Right lung (tissue), 10 donors: ENCODE measurements around the gene MGAT4B. TPM values are rescaled to one million over a fixed set of nuclear protein-coding genes. Genes with fewer than 3 reads are reported as not detected.
"Not testable (repeated sequence)": the region's sequence is repeated elsewhere in the genome, so short reads cannot be mapped to it uniquely, and the experiment has no call there.

Experiments
- DNase-seq, 2 donors: peaks; one replicate each; pipeline ENCODE4 v3.0.0-alpha.2; 2013
- long read RNA-seq, 8 donors: transcript quantifications; one replicate each; lab custom pipeline, GENCODE V29; 2026
- polyA plus RNA-seq, 5 donors: library from polyadenylated mRNA; unstranded; fragments of 120-200 nt; gene quantifications; one replicate each; pipeline versions ENCODE4 v1.2.1 to v1.2.3, GENCODE V29; 2013; ENCODE audit warnings: inconsistent platforms in 1 of 5, low replicate concordance in 1 of 5; ENCODE audit not compliant: insufficient read length in 5 of 5, insufficient read depth in 1 of 5

Gene MGAT4B
- polyA plus RNA-seq, result 100 to 1,000 TPM in 2 of 5 donors, 10 to 100 TPM in 3; 84.5 to 115 (median 96.8) TPM
- long read RNA-seq, donor 1, transcript MGAT4B-201 (15 exons, 2,446 nt), result major isoform, 12 of 16 reads
- long read RNA-seq, donor 1, partial matches to known transcripts, result 0 of 16 reads
- long read RNA-seq, donor 1, other reads (novel, unspliced or antisense), result 0 of 16 reads
- long read RNA-seq, donor 2, transcript MGAT4B-201 (15 exons, 2,446 nt), result major isoform, 5 of 24 reads
- long read RNA-seq, donor 2, partial matches to known transcripts, result 5 of 24 reads
- long read RNA-seq, donor 2, other reads (novel, unspliced or antisense), result 14 of 24 reads
- long read RNA-seq, donor 3, transcript MGAT4B-201 (15 exons, 2,446 nt), result major isoform, 9 of 10 reads
- long read RNA-seq, donor 3, partial matches to known transcripts, result 0 of 10 reads
- long read RNA-seq, donor 3, other reads (novel, unspliced or antisense), result 0 of 10 reads
- long read RNA-seq, donor 4, partial matches to known transcripts, result 0 of 4 reads
- long read RNA-seq, donor 4, other reads (novel, unspliced or antisense), result 0 of 4 reads
- long read RNA-seq, donor 5, transcript MGAT4B-201 (15 exons, 2,446 nt), result major isoform, 9 of 10 reads
- long read RNA-seq, donor 5, partial matches to known transcripts, result 0 of 10 reads
- long read RNA-seq, donor 5, other reads (novel, unspliced or antisense), result 0 of 10 reads
- long read RNA-seq, donor 6, transcript MGAT4B-201 (15 exons, 2,446 nt), result major isoform, 15 of 15 reads
- long read RNA-seq, donor 6, partial matches to known transcripts, result 0 of 15 reads
- long read RNA-seq, donor 6, other reads (novel, unspliced or antisense), result 0 of 15 reads
- long read RNA-seq, donor 7, transcript MGAT4B-201 (15 exons, 2,446 nt), result major isoform, 14 of 88 reads
- long read RNA-seq, donor 7, partial matches to known transcripts, result 74 of 88 reads
- long read RNA-seq, donor 7, other reads (novel, unspliced or antisense), result 0 of 88 reads
- long read RNA-seq, donor 8, partial matches to known transcripts, result 0 of 5 reads
- long read RNA-seq, donor 8, other reads (novel, unspliced or antisense), result 0 of 5 reads

DNA sequence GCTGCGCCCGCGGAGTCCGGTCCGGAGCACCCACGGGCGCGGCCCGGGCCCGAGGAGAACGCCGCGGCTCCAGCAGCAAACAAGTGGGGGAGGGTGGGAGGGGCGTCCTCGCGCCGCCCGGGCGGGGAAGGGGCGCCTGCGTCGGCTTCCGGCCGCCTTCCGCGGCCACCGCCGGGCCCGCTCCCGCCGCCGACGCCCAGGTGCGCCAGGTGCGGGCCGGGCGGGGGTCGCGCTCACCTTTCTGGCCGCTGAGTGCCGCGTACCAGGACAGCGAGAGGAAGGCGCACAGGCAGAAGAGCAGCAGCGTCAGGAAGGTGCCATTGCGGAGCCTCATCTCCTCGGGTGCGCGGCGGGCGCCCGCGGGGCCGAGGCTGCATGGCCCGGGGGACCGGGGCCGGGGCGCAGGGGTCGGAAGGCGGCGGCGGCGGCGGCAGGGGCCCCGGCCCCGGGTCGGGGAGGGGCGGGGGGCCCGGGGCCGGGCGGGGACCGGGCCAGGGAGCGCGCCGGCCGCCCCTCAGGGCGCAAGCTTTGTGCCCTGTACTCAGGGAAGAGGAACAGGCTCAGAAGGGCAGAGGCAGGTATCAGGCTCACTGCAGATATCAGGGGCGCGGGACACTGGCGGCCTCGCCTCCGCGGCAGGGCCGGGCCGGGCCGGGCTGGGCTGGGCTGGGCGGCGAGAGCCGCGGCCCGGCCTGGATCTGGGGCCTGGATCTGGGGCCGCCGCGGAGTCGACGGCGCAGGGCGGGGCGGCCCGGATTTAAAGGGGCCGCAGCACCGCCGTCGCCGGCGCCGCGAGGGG, at the start of gene MGAT4B:
MGAT4B (minus strand) TSS at position 617 of the 799 bp plus-strand sequence; CDS start at position 334, 283 bp downstream.
- DNase-seq, result peak in 1 of 2 donors; percentile 77

DNA sequence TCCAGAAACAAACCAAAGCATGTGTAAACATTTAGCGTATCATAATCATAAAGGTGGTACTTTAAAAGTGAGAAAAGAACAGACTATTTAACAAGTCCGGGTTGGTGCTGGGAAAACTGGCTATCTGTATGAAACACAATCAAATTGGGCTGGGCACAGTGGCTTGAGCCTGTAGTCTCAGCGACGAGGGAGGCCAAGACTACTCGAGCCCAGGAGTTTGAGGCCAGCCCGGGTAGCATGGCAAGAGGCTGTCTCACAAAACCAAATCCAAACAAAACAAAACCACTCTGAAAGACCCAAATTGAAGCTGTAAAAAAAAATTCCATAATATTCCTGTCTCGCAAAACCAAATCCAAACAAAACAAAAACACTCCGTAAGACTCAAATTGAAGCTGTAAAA, 47.7 kb upstream of the MGAT4B start:
- DNase-seq, result no peak

DNA sequence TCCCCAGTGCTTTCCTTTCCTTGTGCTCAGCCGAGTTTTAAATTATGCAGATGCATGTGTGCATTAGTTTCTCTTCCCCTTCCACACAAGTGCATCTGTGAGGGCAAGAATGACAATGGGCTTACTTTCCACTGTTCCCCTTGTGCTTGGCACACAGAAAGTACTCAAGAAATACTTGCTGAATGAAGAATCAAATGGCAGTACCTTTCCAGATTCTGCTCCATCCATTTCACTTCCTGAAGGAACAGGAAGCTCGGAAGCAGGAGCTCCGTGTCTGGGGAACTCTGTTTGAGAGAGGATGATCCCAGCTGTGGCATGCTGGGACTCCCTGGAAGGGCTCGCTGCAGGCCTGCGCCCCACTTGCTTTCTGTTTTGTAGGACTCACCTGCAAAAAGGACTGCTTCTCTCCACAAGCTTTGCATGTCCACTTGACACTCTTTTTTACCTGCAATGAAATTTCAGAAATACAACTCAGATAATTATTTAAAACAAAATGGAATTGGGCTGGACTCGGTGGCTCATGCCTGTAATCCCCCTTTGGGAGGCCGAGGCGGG, 46.4 kb upstream of the MGAT4B start:
- DNase-seq, result no peak

DNA sequence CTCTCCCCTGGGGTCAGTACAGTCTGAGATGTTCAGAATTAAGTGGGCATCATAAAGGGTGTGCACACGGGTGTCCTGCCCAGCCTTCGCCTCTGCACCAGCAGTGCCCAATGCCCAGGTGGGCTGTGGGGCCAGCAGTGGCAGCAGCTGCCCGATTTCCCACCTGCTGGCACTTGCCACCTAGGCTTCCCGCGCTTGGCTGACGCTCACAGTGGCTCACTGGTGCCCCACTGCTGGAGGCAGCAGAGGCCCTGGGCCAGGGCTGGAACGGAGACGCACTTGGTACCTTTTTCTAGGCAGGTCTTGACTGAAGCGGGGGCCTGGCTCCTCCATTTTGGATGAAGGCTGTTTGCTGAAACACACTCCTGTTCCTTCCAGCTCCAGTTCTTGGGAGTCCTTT, 35.0 kb upstream of the MGAT4B start:
- DNase-seq, result no peak

DNA sequence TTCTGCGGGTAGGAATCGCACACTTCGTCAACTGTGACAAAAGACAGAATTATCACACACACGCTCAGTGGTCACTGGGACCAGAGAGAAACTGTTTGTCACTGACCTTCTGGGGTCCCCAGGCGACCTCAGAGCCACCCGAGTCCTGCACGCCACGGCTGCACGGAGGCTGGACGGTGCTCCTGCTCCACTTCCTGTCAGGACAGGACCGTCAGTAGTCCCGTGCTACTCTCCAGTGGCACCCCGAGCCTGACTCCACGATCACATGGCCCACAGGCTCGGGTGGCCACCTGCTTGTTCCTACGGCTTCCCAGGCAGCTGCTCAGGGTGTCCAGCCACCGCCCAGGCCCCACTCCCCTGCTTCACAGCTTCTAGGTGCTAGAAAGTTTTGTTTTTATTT, 34.1 kb upstream of the MGAT4B start:
- DNase-seq, result no peak

GRCh38 chr5:179840321-179840720, 33.7 kb upstream of the MGAT4B start:
- DNase-seq, result no peak

- no peak for DNase-seq
Measured at GRCh38 chr5:179839328-179840256, 32.9 kb upstream of the MGAT4B start.

DNA sequence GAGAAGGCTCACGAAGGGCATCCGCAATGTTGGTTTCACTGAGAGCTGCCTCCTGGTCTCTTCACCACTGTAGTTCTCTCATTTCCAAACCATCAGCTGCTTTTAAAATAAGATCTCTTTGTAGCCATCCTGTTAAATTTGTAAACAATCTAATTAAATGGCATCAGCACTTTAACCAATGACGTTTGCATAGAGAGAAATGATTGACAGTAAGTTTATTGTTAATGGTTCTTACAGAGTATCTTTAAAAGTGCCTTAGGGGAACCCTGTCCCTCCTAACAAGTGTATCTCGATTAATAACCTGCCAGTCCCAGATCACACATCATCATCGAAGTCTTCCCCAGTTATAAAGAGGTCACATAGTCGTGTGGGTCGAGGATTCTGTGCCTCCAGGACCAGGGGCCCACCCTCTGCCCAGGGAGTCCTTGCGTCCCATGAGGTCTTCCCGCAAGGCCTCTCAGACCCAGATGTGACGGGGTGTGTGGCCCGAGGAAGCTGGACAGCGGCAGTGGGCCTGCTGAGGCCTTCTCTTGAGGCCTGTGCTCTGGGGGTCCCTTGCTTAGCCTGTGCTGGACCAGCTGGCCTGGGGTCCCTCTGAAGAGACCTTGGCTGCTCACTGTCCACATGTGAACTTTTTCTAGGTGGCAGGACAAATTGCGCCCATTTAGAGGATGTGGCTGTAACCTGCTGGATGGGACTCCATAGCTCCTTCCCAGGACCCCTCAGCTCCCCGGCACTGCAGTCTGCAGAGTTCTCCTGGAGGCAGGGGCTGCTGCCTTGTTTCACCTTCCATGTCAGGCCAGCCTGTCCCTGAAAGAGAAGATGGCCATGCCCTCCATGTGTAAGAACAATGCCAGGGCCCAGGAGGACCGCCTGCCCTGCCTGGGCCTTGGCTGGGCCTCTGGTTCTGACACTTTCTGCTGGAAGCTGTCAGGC, 30.7 kb upstream of the MGAT4B start:
- DNase-seq, result no peak

GRCh38 chr5:179836225-179837019, 29.8 kb upstream of the MGAT4B start:
- no peak for DNase-seq

DNA sequence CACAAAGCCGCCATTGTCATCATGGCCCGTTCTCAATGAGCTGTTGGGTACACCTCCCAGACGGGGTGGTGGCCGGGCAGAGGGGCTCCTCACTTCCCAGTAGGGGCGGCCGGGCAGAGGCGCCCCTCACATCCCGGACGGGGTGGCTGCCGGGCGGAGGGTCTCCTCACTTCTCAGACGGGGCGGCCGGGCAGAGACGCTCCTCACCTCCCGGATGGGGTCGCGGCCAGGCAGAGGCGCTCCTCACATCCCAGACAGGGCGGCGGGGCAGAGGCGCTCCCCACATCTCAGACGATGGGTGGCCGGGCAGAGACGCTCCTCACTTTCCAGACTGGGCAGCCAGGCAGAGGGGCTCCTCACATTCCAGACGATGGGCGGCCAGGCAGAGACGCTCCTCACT, 28.2 kb upstream of the MGAT4B start:
- DNase-seq, result not testable (repeated sequence)

- DNase-seq, result no peak
Measured at GRCh38 chr5:179834120-179834519, 27.5 kb upstream of the MGAT4B start.

GRCh38 chr5:179833709-179834070, 27.0 kb upstream of the MGAT4B start:
- no peak for DNase-seq

DNA sequence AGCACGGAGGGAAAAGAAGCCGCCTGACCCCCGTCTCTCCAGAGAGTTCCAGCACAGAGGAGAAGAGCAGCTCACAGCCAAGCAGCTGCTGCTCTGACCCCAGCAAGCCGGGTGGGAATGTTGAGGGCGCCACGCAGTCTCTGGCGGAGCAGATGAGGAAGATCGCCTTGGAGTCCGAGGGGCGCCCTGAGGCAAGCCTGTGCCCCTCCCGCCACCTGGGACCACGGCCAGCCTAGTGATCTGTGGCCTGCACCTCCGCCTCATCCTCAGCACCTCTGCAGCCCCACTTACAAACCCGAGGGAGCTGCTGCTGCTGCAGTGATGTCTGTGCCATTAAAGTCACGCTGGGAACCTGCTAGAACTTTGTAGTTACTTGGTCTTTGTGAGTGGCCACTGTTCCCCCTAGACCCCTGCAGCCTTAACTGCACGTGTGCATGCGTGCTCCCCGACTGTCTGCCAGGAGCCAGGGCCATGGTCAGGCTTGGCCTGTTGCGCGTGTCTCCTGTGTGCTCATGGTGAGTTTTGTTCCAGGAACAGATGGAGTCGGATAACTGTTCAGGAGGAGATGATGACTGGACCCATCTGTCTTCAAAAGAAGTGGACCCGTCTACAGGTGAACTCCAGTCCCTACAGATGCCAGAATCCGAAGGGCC, 26.5 kb upstream of the MGAT4B start:
- no peak for DNase-seq

GRCh38 chr5:179832039-179832745, 25.5 kb upstream of the MGAT4B start:
- DNase-seq, result no peak

DNA sequence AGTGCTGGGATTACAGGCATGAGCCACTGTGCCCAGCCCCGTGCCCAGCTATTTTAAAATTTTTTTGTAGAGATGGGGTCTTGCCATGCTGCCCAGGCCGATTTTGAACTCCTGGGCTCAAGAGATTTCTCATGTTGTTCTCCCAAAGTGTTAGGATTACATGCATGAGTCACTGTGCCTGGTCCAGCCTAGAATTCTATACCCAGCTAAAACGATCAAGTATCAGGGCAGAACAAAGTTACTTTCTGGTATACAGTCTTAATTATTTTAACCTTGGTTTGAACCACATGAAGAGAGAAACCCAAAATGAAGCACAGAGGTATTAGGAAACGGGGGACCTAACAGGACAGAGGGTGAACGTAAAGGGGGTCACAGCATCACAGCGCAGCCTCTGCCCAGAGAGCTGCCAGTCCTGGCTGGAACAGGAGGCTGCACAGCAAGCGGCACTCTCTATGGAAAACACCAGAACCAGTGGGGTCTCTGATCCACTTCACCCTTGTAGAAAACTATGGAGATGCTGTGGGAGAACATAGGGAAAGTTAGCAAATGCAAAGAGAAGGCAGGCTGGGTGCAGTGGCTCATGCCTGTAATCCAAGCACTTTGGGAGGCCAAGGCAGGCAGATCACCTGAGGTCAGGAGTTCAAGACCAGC, 24.3 kb upstream of the MGAT4B start:
- no peak for DNase-seq

- no peak for DNase-seq
Measured at GRCh38 chr5:179829732-179830435, 23.2 kb upstream of the MGAT4B start.
